ENCODE results near the gene SCN1A. TPM values are rescaled to one million over a fixed set of nuclear protein-coding genes. Genes with fewer than 3 reads are reported as not detected.

The SCN1A gene
- total and polyA plus RNA-seq, 2 of the 13 experiments (the other 11 are each of a cell fraction or from before 2014, with no cell fraction given): 19.9 to 39.4 TPM

GRCh38 chr2:166031054-166031453 is 96.8 kb downstream of the SCN1A start:
- Histone ChIP-seq H3K36me3 (replicated peaks in 1 of 2; ENCODE audit: control insufficient read depth in 1 of 2, insufficient read depth in 2 of 2, low read length in 2 of 2) (no peaks in the 10 kb centered on the region), H3K79me2 (ENCODE audit: insufficient read depth, low read length) (no peaks in the 10 kb centered on the region), H3K9ac (ENCODE audit: insufficient read depth, low read depth, low read length) (no peak overlapping the region), H3K4me3 (replicated peaks in 1 of 3; ENCODE audit: insufficient read depth in 1 of 3, low read depth in 2 of 3, low read length in 3 of 3) (no peak overlapping the region), H2AFZ (ENCODE audit: low read length) (no peak overlapping the region), H3K27ac (ENCODE audit: extremely low read length, insufficient read depth, low read length) (no peak overlapping the region), H3K27me3 (ENCODE audit: control insufficient read depth in 1 of 2, insufficient read depth in 2 of 2, low read length in 2 of 2) (no peaks in the 10 kb centered on the region), H3K4me1 (ENCODE audit: insufficient read depth, low read length) (no peaks in the 10 kb centered on the region), H3K9me3 (ENCODE audit: low read length) (no peaks in the 10 kb centered on the region), H3K4me2 (ENCODE audit: low read depth, low read length) (no peak overlapping the region), H4K20me1 (ENCODE audit: insufficient read depth, low read length) (no peaks in the 10 kb centered on the region)
- no peak for FAIRE-seq
- TF ChIP-seq MED13 (CRISPR knock-in tag; IDR thresholded peaks at IDR 0.05) (no peak), ZNF883 (CRISPR knock-in tag; IDR thresholded peaks at IDR 0.05; ENCODE audit: not compliant biosample characterization) (no peak), HBP1 (CRISPR knock-in tag; IDR thresholded peaks at IDR 0.05; ENCODE audit: low read depth) (no peak), U2AF2 (IDR thresholded peaks at IDR 0.05; ENCODE audit: low read depth, low read length) (no peak)
- 86% methylated on average over 2 of the region's 2 CpGs for WGBS (ENCODE audit: low lambda C conversion rate)
- in situ Hi-C loops (cut with HindIII; ENCODE audit: extremely low pct_ligation_motif_present, low pct_unique_long_range_greater_than_20kb) (no loop called here), intact Hi-C loops (cut with micrococcal nuclease; ENCODE audit: unreplicated experiment) (no loop called here)
- BruUV-seq (replicated peaks): no TSS peak
- POLR2A ChIA-PET: interaction anchor here (1.0 kb wide), 1 partner anchor 78 kb away, joined by 3 read pairs; the partner anchor contains the start of gene TTC21B
- no peak for DNase-seq (ENCODE audit: low spot score)
- no peak for ATAC-seq
- CTCF ChIA-PET (ENCODE audit: low intra/inter-chr PET ratio, low total read pairs): no interaction called here

- POLR2A ChIA-PET: no interaction called here
- intact Hi-C loops (cut with micrococcal nuclease; ENCODE audit: unreplicated experiment) (no loop called here), in situ Hi-C loops (cut with HindIII; ENCODE audit: extremely low pct_ligation_motif_present, low pct_unique_long_range_greater_than_20kb) (no loop called here)
- H3K27me3 ChIP-seq (ENCODE audit: control insufficient read depth in 1 of 2, insufficient read depth in 2 of 2, low read length in 2 of 2): no peaks in the 10 kb centered on the region
- no peak overlapping the region for H2AFZ ChIP-seq (ENCODE audit: low read length)
- H3K9ac ChIP-seq (ENCODE audit: insufficient read depth, low read depth, low read length): no peak overlapping the region
- DNase-seq (ENCODE audit: low spot score): no peak
- TF ChIP-seq ZKSCAN5 (CRISPR knock-in tag; IDR thresholded peaks at IDR 0.05) (no peak), NCOA2 (CRISPR knock-in tag; IDR thresholded peaks at IDR 0.05) (no peak), ZKSCAN8 (CRISPR knock-in tag; IDR thresholded peaks at IDR 0.05; ENCODE audit: borderline replicate concordance) (no peak), CBFB (CRISPR knock-in tag; IDR thresholded peaks at IDR 0.05) (no peak), SIN3B (IDR thresholded peaks at IDR 0.05; ENCODE audit: low read length) (no peak), ZNF619 (CRISPR knock-in tag; IDR thresholded peaks at IDR 0.05) (no peak), ZNF10 (CRISPR knock-in tag; IDR thresholded peaks at IDR 0.05; ENCODE audit: borderline replicate concordance, low read depth) (no peak), ZNF282 (IDR thresholded peaks at IDR 0.05; ENCODE audit: partially characterized antibody) (no peak), HIC2 (CRISPR knock-in tag; IDR thresholded peaks at IDR 0.05; ENCODE audit: low read depth) (no peak)
- H3K79me2 ChIP-seq (ENCODE audit: insufficient read depth, low read length): no peaks in the 10 kb centered on the region
- CTCF ChIA-PET (ENCODE audit: low intra/inter-chr PET ratio, low total read pairs): no interaction called here
- no peak for ATAC-seq
- no peaks in the 10 kb centered on the region for H3K36me3 ChIP-seq (replicated peaks in 1 of 2; ENCODE audit: control insufficient read depth in 1 of 2, insufficient read depth in 2 of 2, low read length in 2 of 2)
- no peaks in the 10 kb centered on the region for H3K9me3 ChIP-seq (ENCODE audit: low read length)
- BruUV-seq (replicated peaks): no TSS peak
- FAIRE-seq: no peak
- H3K4me3 ChIP-seq (replicated peaks in 1 of 3; ENCODE audit: insufficient read depth in 1 of 3, low read depth in 2 of 3, low read length in 3 of 3): no peak overlapping the region
- no peaks in the 10 kb centered on the region for H3K4me1 ChIP-seq (ENCODE audit: insufficient read depth, low read length)
- H3K27ac ChIP-seq (ENCODE audit: extremely low read length, insufficient read depth, low read length): no peak overlapping the region
- no peaks in the 10 kb centered on the region for H4K20me1 ChIP-seq (ENCODE audit: insufficient read depth, low read length)
- no peak overlapping the region for H3K4me2 ChIP-seq (ENCODE audit: low read depth, low read length)
Observed at GRCh38 chr2:166025313-166025712, 102.5 kb downstream of the SCN1A start.
